ENCODE data around the gene TRIM34. TPM values are rescaled to one million over a fixed set of nuclear protein-coding genes. Genes with fewer than 3 reads are reported as not detected.
"Not testable (repeated sequence)": the region's sequence is repeated elsewhere in the genome, so short reads cannot be mapped to it uniquely, and the experiment has no call there.

TRIM34 gene
- total RNA-seq, 4 donors from 2014 or later: 5.0 to 8.4 (median 7.2) TPM

DNA sequence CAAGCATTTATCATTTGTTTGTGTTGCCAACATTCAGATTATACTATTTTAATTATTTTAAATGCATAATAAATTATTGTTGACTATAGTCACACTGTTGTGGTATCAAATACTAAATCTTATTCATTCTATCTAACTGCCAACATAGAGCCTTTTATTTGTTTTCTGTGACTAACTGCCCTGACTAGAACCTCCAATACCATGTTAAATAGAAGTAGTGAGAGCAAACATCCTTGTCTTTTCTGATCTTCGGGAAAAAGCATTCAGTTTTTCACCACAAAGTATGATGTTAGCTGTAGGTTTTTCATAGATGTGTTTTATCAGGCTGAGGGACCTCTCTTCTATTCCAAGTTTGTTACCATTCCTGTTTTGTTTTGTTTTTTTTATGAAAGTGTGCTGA is 15.2 kb downstream of the TRIM34 start:
- H3K27me3 ChIP-seq: no peaks in the 10 kb centered on the region
- peaks cover 42% of the 10 kb centered on the region for H3K36me3 ChIP-seq
- no peak overlapping the region for H3K4me3 ChIP-seq
- no peak for DNase-seq (ENCODE audit: low spot score in 2 of 2)
- H3K4me1 ChIP-seq: no peaks in the 10 kb centered on the region
- no peak overlapping the region for H3K27ac ChIP-seq
- H3K9me3 ChIP-seq: no peaks in the 10 kb centered on the region
- no peak for TF ChIP-seq POLR2A (IDR thresholded peaks at IDR 0.05)
- no peak for TF ChIP-seq POLR2AphosphoS5 (IDR thresholded peaks at IDR 0.05)
- no peak for TF ChIP-seq CTCF (IDR thresholded peaks at IDR 0.05)
- TF ChIP-seq EP300 (IDR thresholded peaks at IDR 0.05): no peak
- WGBS: 89% methylated on average over 1 of the region's 1 CpG

- Histone ChIP-seq H3K36me3 (peaks cover 38% of the 10 kb centered on the region), H3K9me3 (no peaks in the 10 kb centered on the region), H3K4me1 (no peaks in the 10 kb centered on the region), H3K27me3 (no peaks in the 10 kb centered on the region), H3K27ac (no peak overlapping the region), H3K4me3 (no peak overlapping the region)
- TF ChIP-seq EP300 (IDR thresholded peaks at IDR 0.05) (no peak), CTCF (IDR thresholded peaks at IDR 0.05) (no peak), POLR2A (IDR thresholded peaks at IDR 0.05) (no peak)
- DNase-seq (ENCODE audit: low spot score in 2 of 2): no peak
These were observed 18.8 kb downstream of the TRIM34 start for GRCh38 chr11:5643585-5643984.

DNA sequence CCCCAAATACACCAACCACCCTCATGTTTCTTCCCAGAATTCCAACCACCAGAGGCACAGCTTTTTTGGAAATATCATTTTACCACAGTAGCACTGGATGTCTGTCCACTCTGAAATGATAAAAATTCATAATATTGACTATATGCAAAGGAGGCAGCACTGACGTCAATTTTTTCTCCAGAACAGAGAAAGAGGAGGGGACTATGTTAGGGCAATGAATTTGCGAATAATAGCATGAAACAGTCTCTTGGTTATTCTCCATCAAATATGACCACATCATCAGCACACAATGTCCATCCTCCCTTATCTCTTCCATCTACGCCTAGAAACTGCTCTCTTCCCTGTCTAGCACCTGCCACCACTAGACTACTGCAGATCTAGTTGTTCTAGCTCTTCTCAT is 21.3 kb downstream of the TRIM34 start:
- no peak for TF ChIP-seq CTCF (IDR thresholded peaks at IDR 0.05)
- no peak for TF ChIP-seq EP300 (IDR thresholded peaks at IDR 0.05)
- no peak for TF ChIP-seq POLR2AphosphoS5 (IDR thresholded peaks at IDR 0.05)
- no peak for TF ChIP-seq POLR2A (IDR thresholded peaks at IDR 0.05)
- WGBS: 95% methylated on average over 3 of the region's 3 CpGs
- H3K27ac ChIP-seq: no peak overlapping the region
- no peak overlapping the region for H3K4me3 ChIP-seq
- H3K27me3 ChIP-seq: no peaks in the 10 kb centered on the region
- peaks cover 30% of the 10 kb centered on the region for H3K36me3 ChIP-seq
- DNase-seq (ENCODE audit: low spot score in 2 of 2): no peak
- H3K4me1 ChIP-seq: no peaks in the 10 kb centered on the region
- no peaks in the 10 kb centered on the region for H3K9me3 ChIP-seq

GRCh38 chr11:5655474-5655873 is 30.7 kb downstream of the TRIM34 start:
- no peak overlapping the region for H3K4me3 ChIP-seq
- H3K9me3 ChIP-seq: no peaks in the 10 kb centered on the region
- no peaks in the 10 kb centered on the region for H3K27me3 ChIP-seq
- no peak overlapping the region for H3K27ac ChIP-seq
- 94% methylated on average over 4 of the region's 4 CpGs for WGBS
- H3K36me3 ChIP-seq: no peaks in the 10 kb centered on the region
- TF ChIP-seq POLR2A (IDR thresholded peaks at IDR 0.05) (no peak), CTCF (IDR thresholded peaks at IDR 0.05) (no peak), POLR2AphosphoS5 (IDR thresholded peaks at IDR 0.05) (no peak), EP300 (IDR thresholded peaks at IDR 0.05) (no peak)
- DNase-seq (ENCODE audit: low spot score in 2 of 2): no peak
- no peaks in the 10 kb centered on the region for H3K4me1 ChIP-seq

DNA sequence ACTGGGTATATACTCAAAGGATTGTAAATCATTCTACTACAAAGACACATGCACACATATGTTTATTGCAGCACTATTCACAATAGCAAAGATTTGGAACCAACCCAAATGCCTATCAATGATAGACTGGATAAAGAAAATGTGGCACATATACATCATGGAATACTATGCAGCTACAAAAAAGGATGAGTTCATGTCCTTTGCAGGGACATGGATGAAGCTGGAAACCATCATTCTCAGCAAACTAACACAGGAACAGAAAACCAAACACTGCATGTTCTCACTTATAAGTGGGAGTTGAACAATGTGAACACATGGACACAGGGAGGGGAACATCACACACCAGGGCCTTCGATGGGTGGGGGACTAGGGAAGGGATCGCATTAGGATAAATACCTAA is 32.2 kb downstream of the TRIM34 start:
- not testable (repeated sequence) for H3K36me3 ChIP-seq; H3K4me1 ChIP-seq; H3K9me3 ChIP-seq; DNase-seq (ENCODE audit: low spot score in 2 of 2); H3K27ac ChIP-seq; H3K4me3 ChIP-seq; H3K27me3 ChIP-seq
- 93% methylated on average over 2 of the region's 2 CpGs for WGBS

- no peaks in the 10 kb centered on the region for H3K9me3 ChIP-seq
- H3K36me3 ChIP-seq: peaks cover 3% of the 10 kb centered on the region
- H3K4me1 ChIP-seq: no peaks in the 10 kb centered on the region
- no peak overlapping the region for H3K4me3 ChIP-seq
- no peak for DNase-seq (ENCODE audit: low spot score in 2 of 2)
- 93% methylated on average over 5 of the region's 5 CpGs for WGBS
- H3K27ac ChIP-seq: no peak overlapping the region
- no peaks in the 10 kb centered on the region for H3K27me3 ChIP-seq
- TF ChIP-seq EP300 (IDR thresholded peaks at IDR 0.05) (no peak), CTCF (IDR thresholded peaks at IDR 0.05) (no peak), POLR2AphosphoS5 (IDR thresholded peaks at IDR 0.05) (no peak), POLR2A (IDR thresholded peaks at IDR 0.05) (no peak)
These were observed 33.5 kb downstream of the TRIM34 start for GRCh38 chr11:5658318-5658717.
